ENCODE results near the gene IL24. TPM values are rescaled to one million over a fixed set of nuclear protein-coding genes. Genes with fewer than 3 reads are reported as not detected.

The IL24 gene
- total RNA-seq, 2 donors from 2014 or later, result not detected

DNA sequence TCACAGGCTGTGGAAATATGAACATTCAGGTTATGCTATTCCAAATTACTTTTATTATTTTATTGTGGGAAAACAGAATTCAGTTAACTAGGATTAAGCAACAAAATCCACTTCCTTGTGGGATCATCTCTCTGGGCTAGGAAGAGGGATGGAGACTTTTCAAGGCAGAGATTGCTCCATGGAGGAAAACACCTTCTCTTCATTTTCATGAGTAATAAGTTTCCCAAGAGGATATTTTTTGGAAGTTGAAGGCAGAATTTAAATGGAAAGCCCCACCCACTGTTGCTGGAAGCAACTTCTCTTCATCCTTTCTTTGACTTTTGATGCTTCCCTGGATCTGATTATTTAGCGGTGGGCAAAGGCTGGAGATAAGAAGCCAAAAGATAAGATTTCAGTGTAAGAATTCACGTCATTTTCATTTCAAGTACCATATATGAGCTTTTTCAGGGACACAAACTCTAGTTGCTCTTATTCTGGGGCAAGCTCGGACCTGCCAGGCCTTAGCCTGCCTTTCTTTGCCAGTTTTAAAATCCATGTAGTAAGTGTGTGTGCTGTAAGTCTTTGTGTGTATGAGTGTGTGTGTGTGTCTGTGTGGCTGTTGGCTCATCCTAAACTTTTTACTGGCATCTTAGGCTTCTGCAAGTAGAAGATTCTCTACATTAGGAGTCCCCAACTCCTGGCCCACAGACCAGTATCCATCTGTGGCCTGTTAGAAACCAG lies 11.7 kb upstream of the IL24 start:
- H3K36me3 Mint-ChIP-seq (ENCODE audit: low read depth), result peaks cover 3% of the 10 kb centered on the region
- ATAC-seq, result no peak
- peaks cover 6% of the 10 kb centered on the region for H3K4me1 Mint-ChIP-seq
- H3K27ac Mint-ChIP-seq, result peak overlapping the region; percentile 68
- no peak overlapping the region for H3K4me3 Mint-ChIP-seq
- H3K27me3 Mint-ChIP-seq, result peaks cover 27% of the 10 kb centered on the region
- DNase-seq, result no peak
- no peaks in the 10 kb centered on the region for H3K9me3 ChIP-seq (ENCODE audit: control insufficient read depth, low read length, poor library complexity, severe bottlenecking)

DNA sequence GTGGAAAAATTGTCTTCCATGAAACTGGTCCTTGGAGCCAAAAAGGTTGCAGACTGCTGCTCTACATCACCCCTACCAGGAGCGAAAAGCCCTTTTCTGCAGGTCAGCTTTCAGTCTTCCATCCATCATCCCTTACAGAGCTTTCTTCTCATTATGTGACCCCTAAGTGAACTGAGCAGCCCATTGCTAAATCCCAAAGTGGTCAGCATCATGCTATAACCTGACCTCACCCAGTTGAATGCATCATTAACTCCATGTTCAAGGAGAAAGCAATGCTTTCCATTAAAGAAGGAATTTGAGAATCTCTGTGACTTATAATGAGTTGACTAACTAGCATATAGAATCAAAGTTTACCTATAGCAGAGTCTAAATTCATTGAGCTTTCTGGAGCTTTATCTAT lies 10.4 kb upstream of the IL24 start:
- ATAC-seq (no peak), DNase-seq (no peak)
- peaks cover 3% of the 10 kb centered on the region for H3K36me3 Mint-ChIP-seq (ENCODE audit: low read depth)
- no peak overlapping the region for H3K4me3 Mint-ChIP-seq
- no peak overlapping the region for H3K27ac Mint-ChIP-seq
- no peaks in the 10 kb centered on the region for H3K9me3 ChIP-seq (ENCODE audit: control insufficient read depth, low read length, poor library complexity, severe bottlenecking)
- peaks cover 14% of the 10 kb centered on the region for H3K4me1 Mint-ChIP-seq
- peaks cover 29% of the 10 kb centered on the region for H3K27me3 Mint-ChIP-seq

DNA sequence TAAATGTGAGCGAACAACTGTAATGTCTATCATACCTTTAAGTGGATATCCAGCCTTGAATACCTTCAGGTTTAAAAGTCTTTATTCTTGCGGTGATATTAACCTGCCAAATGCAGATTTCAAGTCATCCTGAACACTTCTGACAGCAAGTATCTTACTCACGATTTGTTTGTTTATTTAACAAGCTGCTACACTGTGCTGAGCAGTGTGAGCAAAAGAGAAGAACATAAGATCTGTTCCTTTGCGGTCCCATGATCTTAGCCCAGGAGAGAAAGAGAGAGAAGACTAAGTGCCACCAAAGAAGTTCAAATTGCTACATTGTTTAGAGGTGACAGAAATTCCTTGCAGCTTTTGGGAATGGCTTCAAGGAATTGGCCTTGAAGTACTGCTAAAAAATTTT lies 9.5 kb upstream of the IL24 start:
- H3K4me3 Mint-ChIP-seq, result no peak overlapping the region

DNA sequence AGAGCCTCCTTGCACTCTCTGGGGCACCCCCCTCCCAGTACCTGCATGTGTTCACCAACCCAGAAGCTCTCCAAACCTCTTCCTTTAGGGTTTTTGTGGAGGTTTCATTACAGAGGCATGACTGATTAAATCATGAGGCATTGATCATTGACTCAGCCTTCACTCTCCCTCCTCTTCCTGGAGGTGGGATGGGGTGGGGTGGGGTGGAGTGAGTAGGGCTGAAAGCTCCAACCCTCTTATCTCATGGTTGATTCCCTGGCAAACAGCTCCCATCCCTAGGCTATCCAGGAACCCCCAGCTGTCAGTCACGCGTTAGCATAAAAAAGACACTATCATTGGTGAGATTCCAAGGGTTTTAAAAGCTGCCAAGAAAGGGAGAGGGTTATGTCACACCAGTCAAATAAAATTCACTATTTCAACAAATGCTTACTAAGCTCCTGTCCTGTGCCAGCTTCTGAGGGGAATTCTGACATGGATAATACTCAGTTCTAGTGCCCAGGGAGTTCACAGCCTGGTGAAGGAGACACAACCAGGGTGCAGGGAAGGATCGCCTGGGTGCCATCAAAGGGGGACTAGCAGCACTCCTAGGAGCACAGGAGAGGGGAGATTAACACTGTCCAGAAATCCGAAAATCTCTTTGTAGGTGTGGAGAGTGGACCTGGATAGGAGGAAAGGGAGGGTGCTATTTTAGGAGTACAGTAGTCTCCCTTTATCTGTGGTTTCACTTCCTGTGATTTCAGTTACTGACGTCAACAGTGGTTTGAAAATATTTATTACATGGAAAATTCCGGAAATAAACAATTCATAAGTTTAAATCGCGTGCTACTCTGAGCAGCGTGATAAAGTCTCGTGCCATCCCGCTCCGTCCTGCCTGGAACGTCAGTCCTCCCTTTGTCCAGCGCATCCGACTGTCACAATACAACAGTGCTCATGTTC lies 6.8 kb upstream of the IL24 start:
- H3K27ac Mint-ChIP-seq, result peak overlapping the region; percentile 76
- peaks cover 19% of the 10 kb centered on the region for H3K4me1 Mint-ChIP-seq

More for the DNA sequence above, 9.5 kb upstream of the IL24 start:
- Mint-ChIP-seq H3K4me1 (peaks cover 16% of the 10 kb centered on the region), H3K27ac (no peak overlapping the region), H3K36me3 (ENCODE audit: low read depth) (peaks cover 3% of the 10 kb centered on the region), H3K27me3 (peaks cover 31% of the 10 kb centered on the region)
- ATAC-seq (no peak), DNase-seq (no peak)
- H3K9me3 ChIP-seq (ENCODE audit: control insufficient read depth, low read length, poor library complexity, severe bottlenecking), result no peaks in the 10 kb centered on the region

DNA sequence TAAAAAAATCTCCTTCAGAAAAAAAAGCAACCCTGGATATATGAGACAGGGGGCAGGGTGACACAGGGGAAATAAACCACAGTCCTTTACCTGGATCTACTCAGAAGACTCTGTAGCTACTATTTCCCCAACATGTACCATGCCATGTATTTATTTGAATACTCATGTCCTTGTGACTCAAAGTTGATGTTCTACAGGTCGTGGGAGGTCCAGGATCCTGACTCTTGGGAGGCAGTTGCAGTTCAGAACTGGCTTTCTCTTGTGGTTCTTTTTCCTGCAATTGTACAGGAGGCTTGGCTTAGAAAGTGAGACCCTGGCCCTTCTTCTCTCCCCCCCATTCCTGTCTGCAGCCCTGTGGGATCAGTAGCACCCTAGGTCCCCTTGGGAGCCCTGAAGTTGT lies 5.8 kb upstream of the IL24 start:
- DNase-seq, result no peak
- ATAC-seq, result no peak
- H3K27ac Mint-ChIP-seq, result peak overlapping the region; percentile 76
- H3K9me3 ChIP-seq (ENCODE audit: control insufficient read depth, low read length, poor library complexity, severe bottlenecking), result no peaks in the 10 kb centered on the region
- no peak overlapping the region for H3K4me3 Mint-ChIP-seq
- H3K4me1 Mint-ChIP-seq, result peaks cover 19% of the 10 kb centered on the region
- H3K27me3 Mint-ChIP-seq, result peaks cover 35% of the 10 kb centered on the region
- no peaks in the 10 kb centered on the region for H3K36me3 Mint-ChIP-seq (ENCODE audit: low read depth)

More for the DNA sequence above, 6.8 kb upstream of the IL24 start:
- H3K9me3 ChIP-seq (ENCODE audit: control insufficient read depth, low read length, poor library complexity, severe bottlenecking), result no peaks in the 10 kb centered on the region
- H3K36me3 Mint-ChIP-seq (ENCODE audit: low read depth), result peaks cover 3% of the 10 kb centered on the region
- no peak for DNase-seq
- H3K27me3 Mint-ChIP-seq, result peaks cover 37% of the 10 kb centered on the region
- ATAC-seq, result peak; percentile 72
- H3K4me3 Mint-ChIP-seq, result no peak overlapping the region

DNA sequence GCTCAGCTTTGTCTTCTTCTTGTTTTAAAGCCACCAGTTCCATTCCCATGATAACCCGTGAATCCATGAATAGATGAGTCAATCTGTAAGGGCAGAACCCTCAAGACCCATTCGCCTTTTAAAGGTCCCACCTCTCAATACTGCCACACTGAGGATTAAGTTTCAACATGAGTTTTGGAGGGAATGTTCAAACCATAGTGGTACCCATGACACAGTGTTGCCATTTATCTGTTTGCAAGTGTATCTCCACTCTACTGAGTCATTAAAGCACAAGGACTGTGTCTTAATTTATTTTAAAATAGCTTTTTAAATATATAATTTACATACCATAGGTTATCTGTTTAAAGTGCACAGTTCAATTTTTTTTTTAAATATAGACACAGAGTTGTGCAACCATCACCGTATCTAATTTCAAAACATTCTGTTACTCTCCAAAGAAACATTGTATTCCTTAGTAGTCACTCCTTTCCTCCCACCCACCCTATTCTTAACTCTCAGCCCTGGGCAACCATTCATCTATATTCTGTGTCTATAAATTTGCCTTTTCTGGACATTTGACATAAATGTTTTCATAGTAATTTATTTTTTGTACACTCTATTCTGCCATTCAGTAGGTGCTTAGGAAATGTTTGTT lies 4.8 kb upstream of the IL24 start:
- no peak overlapping the region for H3K27ac Mint-ChIP-seq
- no peak overlapping the region for H3K4me3 Mint-ChIP-seq
- no peak for DNase-seq
- no peaks in the 10 kb centered on the region for H3K36me3 Mint-ChIP-seq (ENCODE audit: low read depth)
- H3K4me1 Mint-ChIP-seq, result peaks cover 21% of the 10 kb centered on the region
- H3K27me3 Mint-ChIP-seq, result peaks cover 38% of the 10 kb centered on the region
- no peaks in the 10 kb centered on the region for H3K9me3 ChIP-seq (ENCODE audit: control insufficient read depth, low read length, poor library complexity, severe bottlenecking)
- no peak for ATAC-seq

DNA sequence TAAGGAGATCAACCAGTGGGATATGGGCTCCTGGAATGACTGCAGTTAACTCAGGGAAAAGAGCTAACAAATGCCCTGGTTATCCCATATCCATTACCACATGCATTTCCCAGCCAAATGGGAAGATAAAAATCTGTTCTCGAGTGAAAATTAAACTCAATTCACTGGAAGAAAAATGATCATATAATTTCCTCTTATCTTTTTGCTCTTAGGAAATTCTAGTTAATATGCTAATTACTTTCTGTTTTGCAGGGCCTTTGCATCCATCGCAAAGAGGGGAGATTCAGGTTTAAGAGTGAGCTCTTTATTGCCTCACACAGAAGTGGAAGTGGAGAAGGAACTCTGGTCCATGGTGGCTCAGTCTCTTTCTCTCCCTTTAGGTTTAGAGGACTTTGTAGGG lies 3.9 kb upstream of the IL24 start:
- Mint-ChIP-seq H3K27me3 (peaks cover 42% of the 10 kb centered on the region), H3K36me3 (ENCODE audit: low read depth) (no peaks in the 10 kb centered on the region), H3K4me3 (no peak overlapping the region), H3K4me1 (peaks cover 19% of the 10 kb centered on the region), H3K27ac (peak overlapping the region; percentile 37)
- ATAC-seq (no peak), DNase-seq (no peak)
- no peaks in the 10 kb centered on the region for H3K9me3 ChIP-seq (ENCODE audit: control insufficient read depth, low read length, poor library complexity, severe bottlenecking)

DNA sequence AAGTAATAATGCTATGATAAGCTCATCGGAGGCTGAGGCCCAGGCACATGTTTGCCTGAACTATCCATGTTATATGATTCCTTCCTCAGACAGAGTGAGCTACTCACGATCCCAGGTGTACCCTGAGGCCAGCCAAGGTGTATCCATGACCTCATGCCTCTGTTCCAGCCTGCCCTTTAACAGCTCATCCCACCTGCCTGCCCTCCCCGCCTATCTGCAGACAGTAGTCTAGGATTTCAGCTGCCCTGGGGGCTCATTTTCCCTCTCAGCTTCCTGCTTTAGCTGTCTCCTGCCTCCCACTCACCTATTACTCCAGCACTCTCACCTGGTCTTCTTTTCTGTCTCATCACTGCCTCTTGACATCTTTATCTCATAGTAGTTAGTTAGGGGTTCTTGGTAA lies 1.9 kb upstream of the IL24 start:
- H3K4me3 Mint-ChIP-seq, result no peak overlapping the region
- H3K4me1 Mint-ChIP-seq, result peaks cover 20% of the 10 kb centered on the region
- H3K27ac Mint-ChIP-seq, result no peak overlapping the region
- H3K27me3 Mint-ChIP-seq, result peaks cover 33% of the 10 kb centered on the region
- ATAC-seq (no peak), DNase-seq (no peak)
- no peaks in the 10 kb centered on the region for H3K9me3 ChIP-seq (ENCODE audit: control insufficient read depth, low read length, poor library complexity, severe bottlenecking)
- H3K36me3 Mint-ChIP-seq (ENCODE audit: low read depth), result no peaks in the 10 kb centered on the region

DNA sequence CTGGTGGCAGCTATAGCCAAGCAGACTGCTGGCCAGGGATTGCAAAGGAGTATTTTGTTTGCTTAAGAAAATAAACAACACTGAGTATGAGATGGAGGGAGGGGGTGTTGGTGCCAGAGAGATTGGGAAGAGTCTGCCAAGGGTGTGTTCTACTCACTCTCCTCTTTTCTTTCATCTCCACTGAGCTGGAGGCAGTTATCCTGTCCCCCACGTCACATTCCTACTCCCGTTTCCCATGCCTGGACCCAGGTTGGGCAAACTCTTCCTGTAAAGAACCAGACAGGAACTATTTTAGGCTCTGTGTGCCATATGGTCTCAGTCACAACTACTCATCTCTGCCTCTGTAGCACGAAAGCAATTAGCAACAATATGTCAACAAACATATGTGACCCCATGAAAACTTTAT lies 1.4 kb upstream of the IL24 start:
- H3K4me1 Mint-ChIP-seq, result peaks cover 20% of the 10 kb centered on the region
- DNase-seq (no peak), ATAC-seq (no peak)
- H3K27ac Mint-ChIP-seq, result no peak overlapping the region
- no peaks in the 10 kb centered on the region for H3K9me3 ChIP-seq (ENCODE audit: control insufficient read depth, low read length, poor library complexity, severe bottlenecking)
- H3K4me3 Mint-ChIP-seq, result no peak overlapping the region
- H3K36me3 Mint-ChIP-seq (ENCODE audit: low read depth), result no peaks in the 10 kb centered on the region
- peaks cover 33% of the 10 kb centered on the region for H3K27me3 Mint-ChIP-seq

DNA sequence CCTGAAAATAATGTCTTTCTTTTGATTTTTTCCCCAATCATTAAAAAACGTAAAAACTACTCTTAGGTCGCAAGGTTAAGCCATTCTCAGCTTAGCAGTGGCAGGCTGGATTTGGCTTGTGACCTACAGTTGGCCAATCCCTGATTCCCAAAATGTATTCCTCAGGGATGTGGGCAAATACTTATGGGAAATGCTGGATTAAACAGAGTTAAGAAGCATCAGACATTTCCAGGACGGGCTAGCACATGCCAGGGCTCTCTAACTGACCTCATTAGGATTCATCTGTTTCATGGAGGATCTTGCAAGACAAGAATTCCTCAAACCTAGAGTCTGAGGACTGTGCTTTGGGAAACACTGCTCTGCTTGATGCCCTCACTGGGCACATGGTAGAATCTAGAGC lies 982 bp upstream of the IL24 start:
- no peaks in the 10 kb centered on the region for H3K9me3 ChIP-seq (ENCODE audit: control insufficient read depth, low read length, poor library complexity, severe bottlenecking)
- no peak overlapping the region for H3K27ac Mint-ChIP-seq
- ATAC-seq, result no peak
- peaks cover 33% of the 10 kb centered on the region for H3K27me3 Mint-ChIP-seq
- H3K4me1 Mint-ChIP-seq, result peaks cover 18% of the 10 kb centered on the region
- DNase-seq, result no peak
- H3K4me3 Mint-ChIP-seq, result no peak overlapping the region
- no peaks in the 10 kb centered on the region for H3K36me3 Mint-ChIP-seq (ENCODE audit: low read depth)

DNA sequence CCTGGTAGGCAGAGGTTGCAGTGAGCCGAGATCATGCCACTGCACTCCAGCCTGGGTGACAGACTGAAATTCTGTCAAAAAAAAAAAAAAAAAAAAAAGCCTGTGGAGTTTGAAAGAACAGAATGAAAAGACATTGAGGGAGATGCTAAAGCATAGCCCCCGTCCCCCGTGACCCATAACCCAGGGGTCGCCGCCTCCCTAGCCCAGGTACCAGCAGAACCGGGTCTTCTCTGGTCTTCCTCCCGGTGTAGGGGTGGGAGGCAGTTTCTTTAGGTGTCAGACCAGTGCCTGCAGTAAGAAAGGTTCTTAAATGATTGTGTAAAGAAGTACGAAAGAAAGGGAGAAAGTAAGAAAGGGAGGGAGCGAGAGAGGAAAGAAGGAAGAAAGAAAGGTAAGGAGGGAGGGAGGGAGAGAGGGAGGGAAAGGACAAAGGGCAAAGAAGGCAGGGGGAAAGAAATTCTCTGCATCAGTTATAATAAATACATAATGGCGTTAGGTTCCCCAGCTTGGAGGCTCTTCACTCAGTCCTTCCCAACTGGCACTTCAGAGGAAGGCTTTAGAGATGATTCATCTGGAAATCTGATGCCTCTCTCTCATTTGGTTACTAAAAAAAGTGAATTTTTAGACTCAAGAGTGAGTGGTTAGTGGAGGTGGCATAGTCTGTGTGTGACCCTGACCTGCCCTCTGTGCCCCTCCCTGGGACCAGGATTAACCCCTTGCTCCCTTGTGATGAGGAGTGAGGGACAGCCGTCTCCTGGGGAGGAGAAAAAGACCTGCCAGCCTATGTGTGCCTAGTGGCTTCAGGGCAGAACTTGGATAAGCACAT lies 1.1 kb downstream of the IL24 start:
- no peaks in the 10 kb centered on the region for H3K9me3 ChIP-seq (ENCODE audit: control insufficient read depth, low read length, poor library complexity, severe bottlenecking)
- Mint-ChIP-seq H3K27ac (peak overlapping the region; percentile 60), H3K4me1 (peaks cover 15% of the 10 kb centered on the region), H3K27me3 (peaks cover 23% of the 10 kb centered on the region), H3K36me3 (ENCODE audit: low read depth) (no peaks in the 10 kb centered on the region), H3K4me3 (no peak overlapping the region)
- ATAC-seq (no peak), DNase-seq (no peak)

DNA sequence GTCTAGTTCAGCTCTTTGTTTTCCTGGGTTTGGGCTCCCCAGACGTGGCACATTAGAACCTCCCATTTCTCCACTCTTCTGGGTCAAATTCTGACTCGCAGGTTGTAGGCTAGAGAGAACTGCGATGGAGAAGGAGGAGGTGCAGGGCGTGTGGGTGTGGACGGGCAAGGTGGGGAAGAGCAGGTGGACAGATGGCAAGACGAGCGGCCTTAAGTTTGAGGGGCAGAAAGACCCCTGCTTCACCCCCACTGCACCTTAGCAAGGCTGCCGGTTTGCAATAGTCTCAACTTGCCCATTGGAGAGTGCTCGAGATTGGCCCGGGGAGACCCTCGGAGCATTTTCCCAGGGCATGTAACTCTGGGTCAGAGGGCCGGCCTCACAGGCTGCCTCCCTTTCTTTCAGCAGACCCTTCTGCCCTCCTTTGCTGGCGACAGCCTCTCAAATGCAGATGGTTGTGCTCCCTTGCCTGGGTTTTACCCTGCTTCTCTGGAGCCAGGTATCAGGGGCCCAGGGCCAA lies 1.7 kb downstream of the IL24 start:
- Mint-ChIP-seq H3K4me1 (peaks cover 19% of the 10 kb centered on the region), H3K36me3 (ENCODE audit: low read depth) (peaks cover 2% of the 10 kb centered on the region), H3K27ac (peak overlapping the region; percentile 60), H3K4me3 (no peak overlapping the region), H3K27me3 (peaks cover 20% of the 10 kb centered on the region)
- no peaks in the 10 kb centered on the region for H3K9me3 ChIP-seq (ENCODE audit: control insufficient read depth, low read length, poor library complexity, severe bottlenecking)
- ATAC-seq (no peak), DNase-seq (no peak)
